GM19467 (cell line): ENCODE measurements around the gene USP36.

Experiments used
- ATAC-seq: cut with Tn5 transposase; IDR thresholded peaks from one replicate; pipeline ENCODE4 v1.9.1; 2021; ENCODE audit warnings: mild to moderate bottlenecking, moderate library complexity; ENCODE audit not compliant: unreplicated experiment

The USP36 gene

DNA sequence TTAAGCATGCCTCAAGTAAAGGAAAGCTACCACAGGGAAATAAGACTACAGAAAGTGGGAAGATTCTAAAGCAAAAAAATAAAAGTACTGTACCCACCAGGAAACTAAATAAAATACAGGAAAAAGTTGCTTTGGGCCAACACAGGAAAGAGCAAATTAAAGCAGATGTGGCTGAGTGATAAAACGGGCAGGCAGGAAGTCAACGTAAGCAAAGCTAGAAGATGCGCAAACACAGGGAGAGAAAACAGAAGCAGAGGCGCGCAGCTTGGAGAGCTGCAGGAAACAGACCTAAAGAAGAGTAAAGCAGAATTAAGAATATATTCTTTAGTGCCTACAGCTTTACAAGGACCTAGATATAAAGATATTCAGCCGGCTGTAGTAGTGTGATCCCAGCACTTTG is 21.7 kb downstream of the USP36 start:
- no peak for ATAC-seq

GRCh38 chr17:78818152-78818846 is 22.3 kb downstream of the USP36 start:
- ATAC-seq, result no peak

DNA sequence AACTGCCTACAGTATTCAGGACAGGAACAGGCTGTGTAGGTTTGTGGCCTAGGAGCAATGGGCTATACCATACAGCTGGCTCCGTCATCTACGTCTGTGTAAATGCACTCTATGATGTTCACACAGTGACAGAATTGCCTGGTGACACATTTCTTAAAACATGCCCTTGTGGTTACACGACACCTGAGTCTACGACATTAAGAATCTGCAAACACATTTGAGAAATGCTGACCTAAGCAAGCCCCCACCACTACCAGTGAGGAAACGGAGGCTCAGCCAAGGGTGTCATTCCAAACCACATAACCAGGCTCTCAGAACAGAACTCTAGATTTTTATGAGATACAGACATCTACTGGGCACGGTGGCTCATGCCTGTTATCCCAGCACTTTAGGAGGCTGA is 23.5 kb downstream of the USP36 start:
- ATAC-seq, result no peak

DNA sequence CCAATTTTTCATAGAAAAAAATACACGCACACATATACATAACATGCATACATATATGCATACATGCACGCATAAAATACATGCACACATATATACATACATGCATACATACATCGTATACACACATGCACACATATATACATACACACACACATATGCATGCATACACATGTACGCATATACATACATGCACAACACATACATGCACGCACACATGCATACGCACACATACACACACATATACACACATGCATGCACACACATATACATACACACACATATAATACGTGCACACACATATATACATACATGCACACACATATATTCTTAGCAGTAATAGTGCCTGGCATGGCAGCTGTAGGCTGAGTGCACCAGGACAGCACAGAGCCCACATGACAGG is 24.9 kb downstream of the USP36 start:
- ATAC-seq, result no peak

DNA sequence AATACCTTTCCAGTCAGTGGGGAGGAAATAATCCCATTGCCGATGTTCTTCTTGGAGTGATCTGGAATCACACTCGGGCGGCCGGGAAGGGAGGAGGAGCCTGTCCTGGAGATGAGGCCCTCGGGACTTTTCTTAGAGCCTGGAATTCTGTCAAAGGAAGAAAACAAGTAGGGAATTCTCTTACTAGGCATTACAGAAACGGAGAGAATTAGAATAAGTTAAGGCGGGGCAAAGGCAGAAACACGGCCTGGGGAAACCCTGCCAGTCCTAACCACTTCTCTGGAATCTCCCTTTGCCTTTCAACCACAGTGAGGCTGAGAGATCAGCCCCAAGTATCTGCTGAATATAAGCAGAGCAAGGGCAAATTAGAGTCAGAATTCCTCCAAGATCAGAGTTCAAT is 27.8 kb downstream of the USP36 start:
- no peak for ATAC-seq

DNA sequence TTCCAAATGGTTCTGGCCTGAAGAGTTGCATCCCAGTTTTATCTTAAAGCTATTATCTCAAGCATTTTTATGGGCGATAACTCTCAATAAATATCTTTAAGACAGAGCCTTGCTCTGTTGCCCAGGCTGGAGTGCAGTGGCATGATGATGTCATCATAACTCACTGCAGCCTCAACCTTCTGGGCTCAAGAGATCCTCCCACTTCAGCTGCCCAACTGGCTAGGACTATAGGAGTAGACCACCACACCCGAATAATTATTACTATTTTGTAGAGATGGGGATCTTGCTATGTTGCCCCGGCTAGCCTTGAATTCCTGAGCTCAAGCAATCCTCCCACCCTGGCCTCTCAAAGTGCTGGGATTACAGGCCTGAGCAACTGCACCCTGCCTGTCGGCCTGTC is 32.5 kb downstream of the USP36 start:
- no peak for ATAC-seq

- no peak for ATAC-seq
Observed at GRCh38 chr17:78806451-78806850, 34.2 kb downstream of the USP36 start.

DNA sequence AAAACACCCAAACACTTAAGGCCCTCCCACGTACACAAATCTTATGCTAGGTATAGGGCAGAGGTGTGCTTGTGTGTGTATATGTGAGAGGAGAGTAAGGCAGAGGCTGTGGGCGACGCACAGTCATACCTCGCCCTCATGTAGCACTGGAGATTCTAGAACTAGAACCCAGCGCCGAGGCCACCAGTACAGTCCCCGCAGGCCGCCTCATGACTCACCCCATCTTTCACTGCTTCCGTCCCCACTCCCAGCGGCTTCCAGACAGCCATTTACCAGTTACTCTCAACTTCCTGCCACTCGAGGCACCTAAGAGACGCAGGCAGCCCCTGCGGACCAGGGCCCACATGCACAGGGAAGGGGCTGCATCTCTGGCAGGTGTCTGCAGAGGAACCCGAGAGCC is 35.3 kb downstream of the USP36 start:
- no peak for ATAC-seq

DNA sequence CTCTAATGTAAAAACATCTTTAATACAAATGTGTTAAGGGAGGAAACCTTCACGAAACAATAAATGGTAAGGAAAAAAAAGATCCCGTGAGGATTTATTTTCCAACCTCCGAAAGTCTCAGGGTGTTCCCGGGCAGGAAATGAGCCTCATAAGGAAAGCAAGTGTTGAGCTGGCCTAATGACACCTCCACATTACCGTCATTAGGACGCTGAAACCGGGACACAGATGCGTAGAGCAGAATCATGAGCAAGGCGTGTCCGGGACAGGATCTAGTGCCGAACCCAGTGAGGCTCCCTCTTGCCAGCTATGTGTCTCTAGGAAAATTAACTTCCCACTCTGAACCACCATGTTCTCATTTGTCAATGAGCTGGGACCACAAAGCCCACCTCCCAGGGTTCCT is 35.8 kb downstream of the USP36 start:
- no peak for ATAC-seq

DNA sequence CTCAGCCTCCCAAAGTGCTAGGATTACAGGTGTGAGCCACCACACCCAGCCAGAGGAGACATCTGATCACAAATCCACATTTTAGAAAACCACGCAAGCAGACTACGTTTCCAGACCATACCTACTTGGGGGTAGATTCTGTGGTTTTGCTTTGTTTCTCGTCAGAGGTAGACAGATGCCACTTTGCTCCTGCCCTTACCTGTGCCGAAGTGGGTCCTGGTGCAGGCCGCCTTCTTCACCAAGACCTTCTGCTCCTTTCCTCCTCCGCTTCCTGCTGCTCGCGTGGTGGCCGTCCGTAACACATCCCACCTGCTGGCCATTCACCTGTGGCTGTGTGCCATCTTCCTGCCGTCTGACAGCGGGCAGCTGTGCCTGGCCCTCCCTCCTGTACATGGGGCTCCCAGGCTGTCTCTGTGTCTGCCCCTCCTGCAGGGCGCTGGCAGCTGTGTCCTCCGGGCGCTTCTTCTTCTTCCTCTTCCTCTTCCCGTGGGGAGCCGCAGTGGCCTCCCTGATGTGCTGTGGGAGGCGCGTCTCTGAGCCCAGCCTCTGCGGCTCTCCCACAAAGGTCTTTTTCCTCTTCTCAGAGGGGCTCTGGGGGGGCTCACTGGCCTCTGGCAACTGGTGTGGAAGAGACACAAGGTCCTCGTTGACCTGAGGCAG is 37.3 kb downstream of the USP36 start:
- no peak for ATAC-seq

- ATAC-seq, result no peak
Observed at GRCh38 chr17:78802459-78802858, 38.2 kb downstream of the USP36 start.

DNA sequence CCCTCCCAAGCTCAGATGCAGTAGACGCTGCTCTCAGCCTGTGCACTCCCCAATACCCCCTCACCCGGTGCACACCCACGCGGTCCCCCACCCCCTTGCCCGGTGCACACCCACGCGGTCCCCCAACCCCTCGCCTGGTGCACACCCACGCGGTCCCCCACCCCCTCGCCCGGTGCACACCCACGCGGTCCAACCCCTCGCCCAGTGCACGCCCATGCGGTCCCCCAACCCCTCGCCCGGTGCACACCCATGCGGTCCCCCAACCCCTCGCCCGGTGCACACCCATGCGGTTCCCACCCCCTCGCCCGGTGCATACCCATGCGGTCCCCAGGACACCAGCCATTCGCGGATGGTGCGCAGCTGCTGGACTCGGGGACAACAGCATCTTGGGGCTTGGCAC is 38.6 kb downstream of the USP36 start:
- ATAC-seq, result no peak

DNA sequence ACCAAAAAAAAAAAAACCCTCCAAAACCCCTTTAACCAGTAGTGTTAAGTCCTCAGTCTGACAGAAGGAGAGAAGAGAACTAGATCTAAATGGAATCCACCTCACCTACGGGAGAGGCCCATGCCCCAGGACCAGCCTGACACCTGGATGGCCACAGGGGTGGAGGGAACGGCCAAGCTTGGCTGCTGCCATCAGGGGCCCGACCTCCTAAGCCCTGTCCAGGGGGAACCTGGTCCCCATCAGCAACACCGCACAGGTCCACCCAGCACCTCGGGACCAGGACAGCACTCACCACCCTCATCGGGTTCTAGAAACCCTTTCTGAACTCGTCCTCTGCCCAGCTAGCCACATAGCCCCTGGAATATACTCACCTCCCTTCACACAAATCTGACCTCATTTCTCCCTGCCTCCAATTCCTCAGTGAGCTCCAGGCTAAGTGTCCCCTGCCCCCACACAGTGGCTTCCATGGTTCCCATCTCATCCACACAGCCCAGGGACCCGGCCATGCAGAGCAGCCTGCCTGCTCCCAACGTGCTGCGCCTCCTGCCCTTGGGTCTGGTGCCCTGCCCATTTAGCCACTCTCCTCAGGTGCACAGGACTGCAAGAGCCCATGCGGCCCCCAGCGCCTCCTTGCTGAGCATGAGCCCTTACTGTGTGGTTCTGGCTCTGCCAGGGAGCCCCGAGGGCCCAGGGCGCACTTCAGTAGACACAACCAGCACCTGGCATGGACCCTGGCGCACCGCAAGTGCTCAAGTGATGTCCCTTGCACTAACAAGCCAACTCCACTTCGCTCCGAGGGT is 40.3 kb downstream of the USP36 start:
- no peak for ATAC-seq

DNA sequence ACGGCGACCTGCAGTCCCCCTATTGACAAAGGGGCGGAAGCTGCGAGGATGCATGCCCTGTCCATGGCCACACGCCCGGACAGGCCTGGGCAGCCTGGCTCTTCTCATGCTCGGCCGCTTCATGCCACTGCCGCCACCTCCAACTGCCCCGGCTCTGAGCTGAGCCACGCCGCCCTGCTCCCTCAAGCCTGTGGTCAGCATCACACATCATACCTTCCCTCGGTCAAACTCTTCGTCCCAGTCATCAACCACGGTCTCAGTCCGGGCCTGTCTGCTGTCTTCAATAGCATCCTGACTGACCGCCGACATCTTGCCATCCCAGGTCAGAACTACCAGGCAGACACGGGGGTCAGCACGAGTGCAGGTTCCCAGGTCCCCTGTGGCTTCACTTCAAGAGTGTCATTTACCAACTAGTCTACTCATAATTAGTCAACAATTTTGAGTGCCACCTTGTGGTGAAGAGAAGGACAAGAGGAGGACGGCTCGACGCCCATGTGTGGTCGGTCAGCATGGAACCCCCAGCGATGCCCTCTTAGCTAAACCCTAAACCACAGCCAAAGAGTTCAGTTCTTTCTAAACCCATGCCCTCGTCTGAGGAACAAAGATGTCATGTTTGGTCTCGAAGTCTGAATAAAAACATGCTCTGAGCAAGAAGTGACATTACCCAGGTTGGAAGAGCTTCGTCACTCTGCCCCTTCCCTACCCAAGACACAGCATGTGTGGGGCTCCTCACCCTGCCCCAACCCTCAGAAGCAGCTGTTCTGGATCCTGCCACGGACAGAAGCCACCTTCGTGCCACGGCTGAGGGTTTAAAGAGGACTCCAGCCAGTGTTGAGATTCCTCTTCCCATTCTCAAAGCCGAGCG is 41.7 kb downstream of the USP36 start:
- no peak for ATAC-seq

DNA sequence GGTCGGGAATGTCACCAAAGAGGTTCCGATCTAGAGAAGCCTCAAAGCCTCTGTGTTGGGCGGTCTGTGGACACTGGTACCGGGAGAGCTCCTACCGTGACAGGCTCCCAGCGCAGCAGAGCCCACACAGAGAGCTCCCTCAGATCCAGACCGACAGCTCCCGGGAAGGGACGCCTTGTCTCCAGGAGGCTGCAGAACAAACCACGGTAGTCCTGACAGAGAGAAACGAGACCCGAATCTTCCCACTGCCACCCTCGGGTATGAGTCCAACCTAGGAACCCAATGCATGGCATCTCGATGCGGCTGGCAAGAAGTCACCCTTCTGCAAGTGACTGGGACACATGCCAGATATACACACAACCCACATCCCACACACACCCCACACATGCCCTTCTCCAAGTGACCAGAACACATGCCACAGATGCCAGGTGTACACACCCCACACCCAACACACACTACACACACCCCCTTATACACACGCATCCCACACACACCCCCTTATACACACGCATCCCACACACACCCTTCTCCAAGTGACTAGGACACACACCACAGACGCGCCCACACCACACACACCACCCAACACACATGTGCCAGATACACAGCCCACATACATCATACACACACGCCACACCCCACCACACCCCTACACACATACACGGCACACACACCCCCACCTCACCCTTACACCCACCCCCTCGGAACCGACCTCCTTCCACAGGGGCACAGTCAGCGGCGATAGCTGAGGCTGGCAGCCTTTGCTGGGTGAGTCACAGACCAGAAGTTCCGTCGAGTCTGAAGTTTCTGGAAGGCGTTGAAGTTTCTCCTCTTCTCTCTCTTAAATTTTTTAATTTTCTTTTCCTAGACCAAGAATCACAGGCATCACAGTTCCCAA is 42.7 kb downstream of the USP36 start:
- no peak for ATAC-seq

GRCh38 chr17:78797213-78797612 is 43.4 kb downstream of the USP36 start:
- no peak for ATAC-seq

DNA sequence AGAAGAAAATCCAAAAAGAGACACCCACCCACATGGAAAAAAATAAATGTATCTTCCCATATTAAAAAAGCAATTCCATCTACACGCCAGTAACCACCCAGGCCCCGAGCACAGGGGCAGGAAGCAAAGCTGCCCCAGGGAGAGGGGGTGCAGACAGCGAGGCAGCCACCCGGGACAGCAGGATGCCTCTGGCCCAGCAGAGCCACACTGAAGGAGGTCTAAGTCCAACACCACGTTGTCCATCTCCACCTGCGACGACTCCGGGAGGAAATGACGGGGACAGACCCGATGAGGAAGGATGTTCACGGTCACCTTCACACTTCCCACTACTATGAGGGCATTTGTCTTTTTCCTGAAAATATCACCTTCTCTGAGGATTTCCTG is 44.1 kb downstream of the USP36 start:
- ATAC-seq, result no peak

DNA sequence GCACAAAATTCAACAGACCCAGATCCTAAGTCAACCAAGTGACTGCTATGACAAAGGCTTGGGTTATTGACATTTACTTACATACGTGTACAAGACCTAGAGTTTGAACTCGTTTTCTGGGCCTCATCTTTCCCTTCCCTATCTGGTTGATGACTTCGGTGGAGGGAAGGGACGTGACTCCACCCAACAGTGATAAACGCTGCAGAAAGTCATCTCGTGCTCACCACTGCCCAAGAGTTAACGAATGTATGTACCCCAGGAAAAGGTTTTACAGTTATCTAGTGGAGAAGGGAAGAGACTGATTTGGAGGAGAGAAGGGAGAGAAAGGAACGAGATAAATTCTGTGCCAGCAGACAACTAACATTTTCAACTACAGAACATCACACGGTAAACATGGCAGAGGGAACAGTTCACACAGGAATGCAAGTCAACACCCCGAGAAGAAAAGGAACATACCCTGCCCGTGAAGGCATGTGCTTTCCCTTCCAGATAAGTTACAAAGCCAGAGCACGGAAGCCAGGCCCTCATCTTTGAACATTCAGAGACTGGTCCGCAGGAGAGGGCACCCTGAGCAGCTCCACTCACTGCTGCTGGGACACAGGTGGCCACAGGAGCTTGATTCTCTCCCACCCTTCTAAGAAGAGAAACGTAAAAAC is 44.6 kb downstream of the USP36 start:
- ATAC-seq, result no peak

DNA sequence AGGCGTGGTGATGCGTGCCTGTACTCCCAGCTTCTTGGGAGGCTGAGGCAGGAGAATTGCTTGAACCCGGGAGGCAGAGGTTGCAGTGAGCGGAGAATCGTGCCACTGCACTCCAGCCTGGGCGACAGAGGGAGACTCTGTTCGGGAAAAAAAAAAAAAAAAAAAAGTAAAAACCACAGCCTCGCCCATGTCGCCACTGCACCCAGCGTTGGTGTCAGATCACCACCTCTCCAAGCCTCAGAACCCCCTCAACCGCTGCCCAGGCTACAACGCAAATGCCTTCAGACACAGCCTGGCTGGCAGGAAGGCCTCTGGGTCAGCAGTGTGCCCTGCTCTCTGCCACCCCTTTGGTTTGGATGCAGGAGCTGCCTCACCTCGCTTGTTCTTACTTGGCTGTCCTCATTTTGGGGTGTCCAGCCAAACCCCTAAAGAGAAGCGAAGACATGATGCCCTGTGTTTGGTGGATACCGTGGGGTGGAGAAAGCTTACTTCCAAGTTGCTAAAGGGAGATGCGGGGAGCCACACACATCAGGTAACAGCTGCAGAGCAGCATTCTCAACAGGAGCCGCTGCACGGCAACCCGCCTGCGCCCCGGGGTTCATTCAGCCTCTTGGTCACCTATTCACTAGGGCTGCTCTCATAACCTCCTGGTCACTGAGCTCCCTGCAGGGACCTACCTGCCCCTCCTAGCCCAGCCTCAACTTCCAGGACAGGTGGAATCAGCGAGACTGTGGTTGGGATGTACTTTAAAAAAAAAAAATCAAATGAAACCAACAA is 45.6 kb downstream of the USP36 start:
- ATAC-seq, result no peak
